Endothelial cell of umbilical vein (primary cell): ENCODE results near the gene SCP2. TPM values are rescaled to one million over a fixed set of nuclear protein-coding genes. Genes with fewer than 3 reads are reported as not detected.
A peak's percentile ranks its signal among the peaks of the same experiment; 100 is the strongest.

ENCODE experiments used
- BruUV-seq: library from RNA; stranded (reverse); fragments of 400-500 nt; replicated peaks from 2 replicates; lab custom pipeline; 2021; lab: Mats Ljungman, UMichigan
- CTCF ChIA-PET: fragments of 300-600, 350-600 bp; sonication (Branson Sonifier 250); formaldehyde crosslinking; loops from one replicate; lab custom pipeline; 2021; ENCODE audit warnings: antibody characterized with exemption, inconsistent platforms; lab: Charles Lee
- POLR2A ChIA-PET: fragments of 300-600, 350-600 bp; sonication (Branson Sonifier 250); formaldehyde crosslinking; loops from one replicate; lab custom pipeline; 2021; ENCODE audit warnings: antibody characterized with exemption, inconsistent platforms; lab: Charles Lee
- DNase-seq: peaks from one replicate; pipeline ENCODE4 v3.0.0-alpha.2; 2011; ENCODE audit warnings: low read depth, low spot score
- FAIRE-seq: peaks from 2 replicates; lab custom pipeline; 2011; peaks lifted over from hg19 to GRCh38; lab: Jason Lieb, UNC
- H2AFZ ChIP-seq: 2 replicates; pipeline ENCODE4 v1.6.0; 2012; ENCODE audit warnings: low read depth, low read length, control low read depth, inconsistent platforms
- H3K27ac ChIP-seq: 2 replicates; pipeline ENCODE4 v1.5.1; 2011; ENCODE audit warnings: low read depth, mild to moderate bottlenecking, control low read depth, low read length, moderate library complexity; ENCODE audit not compliant: insufficient read depth
- H3K27me3 ChIP-seq, 2 experiments: 2 replicates each; pipeline versions ENCODE4 v1.6.0 to v1.6.1; 2011; ENCODE audit warnings: low read length in 2 of 2, mixed read lengths in 1 of 2; ENCODE audit not compliant: control insufficient read depth in 2 of 2, insufficient read depth in 2 of 2
- H3K36me3 ChIP-seq, 2 experiments: 2 replicates in 1 of 2; 3 replicates in 1 of 2; pipeline ENCODE4 v1.5.1; 2011; ENCODE audit warnings: low read length in 2 of 2, mild to moderate bottlenecking in 1 of 2, moderate library complexity in 1 of 2; ENCODE audit not compliant: control insufficient read depth in 2 of 2, insufficient read depth in 2 of 2; ENCODE audit errors: extremely low read depth in 1 of 2
- H3K4me1 ChIP-seq: 3 replicates; pipeline ENCODE4 v1.5.1; 2011; ENCODE audit warnings: mild to moderate bottlenecking, low read length; ENCODE audit not compliant: control insufficient read depth, insufficient read depth; ENCODE audit errors: extremely low read depth
- H3K4me2 ChIP-seq: 2 replicates; pipeline ENCODE4 v1.6.1; 2011; ENCODE audit warnings: low read length, control low read depth, mixed read lengths; ENCODE audit not compliant: insufficient read depth
- H3K4me3 ChIP-seq, 3 experiments: fragments of 200-600 bp in 1 of 3; sonication (generic), shearing (Covaris generic) in 1 of 3; replicated peaks in 1 of 3; 2 replicates each; pipeline ENCODE4 v1.5.1; 2011 to 2016; ENCODE audit warnings: control low read depth in 3 of 3, low read length in 3 of 3, mild to moderate bottlenecking in 2 of 3, inconsistent platforms in 1 of 3, low read depth in 1 of 3, moderate library complexity in 1 of 3; ENCODE audit not compliant: insufficient read depth in 1 of 3
- H3K79me2 ChIP-seq: 2 replicates; pipeline ENCODE4 v1.6.0; 2012; ENCODE audit warnings: low read length, inconsistent platforms; ENCODE audit not compliant: control insufficient read depth, insufficient read depth
- H3K9ac ChIP-seq: replicated peaks from 2 replicates; pipeline ENCODE3; 2011; ENCODE audit warnings: low read length, control low read depth; ENCODE audit not compliant: insufficient read depth; ENCODE audit errors: extremely low read depth
- H3K9me1 ChIP-seq: replicated peaks from 3 replicates; pipeline ENCODE4 v1.6.0; 2011; ENCODE audit warnings: mild to moderate bottlenecking, low read length; ENCODE audit not compliant: control insufficient read depth, insufficient read depth; ENCODE audit errors: extremely low read depth
- H3K9me3 ChIP-seq: replicated peaks from 2 replicates; pipeline ENCODE4 v1.5.1; 2012; ENCODE audit warnings: low read length, inconsistent platforms; ENCODE audit not compliant: control insufficient read depth, insufficient read depth
- H4K20me1 ChIP-seq: replicated peaks from 2 replicates; pipeline ENCODE3; 2011; ENCODE audit warnings: mild to moderate bottlenecking, low read length; ENCODE audit not compliant: control insufficient read depth, insufficient read depth; ENCODE audit errors: extremely low read depth
- CTCF ChIP-seq, 2 donors: IDR thresholded peaks; 1 replicate in 1 of 2; 2 replicates in 1 of 2; pipeline ENCODE4 v1.5.1; 2011; ENCODE audit warnings: low read length in 2 of 2, mild to moderate bottlenecking in 2 of 2, moderate library complexity in 2 of 2, control low read depth in 1 of 2, inconsistent platforms in 1 of 2, low read depth in 1 of 2; ENCODE audit not compliant: insufficient read depth in 1 of 2; ENCODE audit errors: extremely low read depth in 1 of 2
- EZH2 ChIP-seq: IDR thresholded peaks from 2 replicates; pipeline ENCODE4 v1.6.1; 2012; ENCODE audit warnings: borderline replicate concordance, low read depth, mild to moderate bottlenecking, moderate library complexity, low read length, inconsistent platforms; ENCODE audit not compliant: severe bottlenecking
- FOS ChIP-seq: IDR thresholded peaks from 2 replicates; pipeline ENCODE4 v1.6.1; 2011; ENCODE audit warnings: mild to moderate bottlenecking, low read length, moderate library complexity, borderline replicate concordance; ENCODE audit not compliant: insufficient read depth
- GATA2 ChIP-seq: IDR thresholded peaks from 2 replicates; pipeline ENCODE4 v1.7.0; 2011; ENCODE audit warnings: low read depth, mild to moderate bottlenecking, moderate library complexity, mixed read lengths, low read length; ENCODE audit not compliant: insufficient read length, insufficient read depth
- JUN ChIP-seq: IDR thresholded peaks from 2 replicates; pipeline ENCODE4 v1.6.1; 2011; ENCODE audit warnings: borderline replicate concordance, low read depth; ENCODE audit not compliant: insufficient read length, insufficient read depth
- MAX ChIP-seq: IDR thresholded peaks from 2 replicates; pipeline ENCODE4 v1.6.1; 2011; ENCODE audit not compliant: insufficient read depth, insufficient read length
- MYC ChIP-seq: IDR thresholded peaks from one replicate; pipeline ENCODE4 v1.6.1; 2011; ENCODE audit warnings: mild to moderate bottlenecking, low read depth, low read length
- POLR2AphosphoS5 ChIP-seq: IDR thresholded peaks from 2 replicates; pipeline ENCODE4 v1.6.1; 2012; ENCODE audit warnings: low read depth, mild to moderate bottlenecking, control low read depth, low read length, moderate library complexity; ENCODE audit not compliant: insufficient read depth
- dilution Hi-C: fragments of 300-500 bp; cut with MboI; formaldehyde crosslinking; loops from one replicate; pipeline ENCODE4 v1.15.0; 2019; ENCODE audit warnings: low sequenced_read_pairs; ENCODE audit not compliant: extremely low pct_ligation_motif_present
- intact Hi-C: fragments of 100-400 bp; cut with micrococcal nuclease; formaldehyde crosslinking; loops from one replicate; pipeline ENCODE4 v1.10.0; 2022
- polyA plus RNA-seq, 4 experiments: library from polyadenylated mRNA; depleted of rRNA in 3 of 4; stranded (reverse) in 3 of 4; unstranded in 1 of 4; fragments of >200 nt; gene quantifications; 2 replicates each; pipeline versions ENCODE4 v1.2.1 to v1.2.3, GENCODE V29; 2011 to 2012; ENCODE audit warnings: missing spikeins in 1 of 4
- total RNA-seq: library from RNA; stranded (reverse); gene quantifications from 2 replicates; pipeline ENCODE4 v1.2.3, GENCODE V29; 2021

The SCP2 gene
- total and polyA plus RNA-seq, 2 donors (not counting 3 experiments of a cell fraction or from before 2014, with no cell fraction given): 42.4 to 92.7 TPM

- H3K4me2 ChIP-seq: no peak overlapping the region
- H3K79me2 ChIP-seq: no peaks in the 10 kb centered on the region
- H3K4me1 ChIP-seq: no peaks in the 10 kb centered on the region
- FAIRE-seq (peak; percentile 59), DNase-seq (no peak)
- TF ChIP-seq POLR2AphosphoS5 (no peak), CTCF (IDR thresholded peaks at IDR 0.05; ENCODE audit: extremely low read depth in 1 of 2, insufficient read depth in 1 of 2, low read depth in 1 of 2, low read length in 2 of 2) (peak; percentile 29 to 59), GATA2 (no peak), JUN (no peak), FOS (no peak), EZH2 (no peak), MYC (no peak), MAX (no peak)
- POLR2A ChIA-PET: no interaction called here
- H4K20me1 ChIP-seq: no peaks in the 10 kb centered on the region
- H3K27me3 ChIP-seq: no peaks in the 10 kb centered on the region
- CTCF ChIA-PET: interaction anchor here (0.6 to 2.9 kb wide), 10 partner anchors 11 to 291 kb away, joined by 3 to 44 read pairs (median 6); partner anchors contain the start of genes ECHDC2, SCP2 and ZYG11A
- no peak overlapping the region for H3K27ac ChIP-seq
- intact Hi-C loops (loop anchor here (1.0 kb wide), 1 partner anchor 280 kb away; no protein-coding TSS in a partner anchor), dilution Hi-C loops (no loop called here)
- no peaks in the 10 kb centered on the region for H3K9me3 ChIP-seq
- no peak overlapping the region for H3K9ac ChIP-seq
- BruUV-seq: no TSS peak
- H2AFZ ChIP-seq: no peak overlapping the region
- no peaks in the 10 kb centered on the region for H3K9me1 ChIP-seq
- H3K4me3 ChIP-seq: no peak overlapping the region
- no peaks in the 10 kb centered on the region for H3K36me3 ChIP-seq
Observed at GRCh38 chr1:52904927-52905698, 22.0 kb upstream of the SCP2 start.
